A549 treated with DMSO at 1 μM for 4 hours (cell line): ENCODE measurements around the gene PREP. TPM values are rescaled to one million over a fixed set of nuclear protein-coding genes. Genes with fewer than 3 reads are reported as not detected.

ENCODE experiments used
- total RNA-seq: library from RNA; stranded (reverse); fragments of 200-300 nt; extraction: Qiagen RNA extraction; gene quantifications from 5 replicates; pipeline ENCODE4 v1.2.3, GENCODE V29; 2022; ENCODE audit warnings: low read depth

The PREP gene
- total RNA-seq: 34.1 to 39.3 TPM (median 37.7 TPM) in 5 replicates

DNA sequence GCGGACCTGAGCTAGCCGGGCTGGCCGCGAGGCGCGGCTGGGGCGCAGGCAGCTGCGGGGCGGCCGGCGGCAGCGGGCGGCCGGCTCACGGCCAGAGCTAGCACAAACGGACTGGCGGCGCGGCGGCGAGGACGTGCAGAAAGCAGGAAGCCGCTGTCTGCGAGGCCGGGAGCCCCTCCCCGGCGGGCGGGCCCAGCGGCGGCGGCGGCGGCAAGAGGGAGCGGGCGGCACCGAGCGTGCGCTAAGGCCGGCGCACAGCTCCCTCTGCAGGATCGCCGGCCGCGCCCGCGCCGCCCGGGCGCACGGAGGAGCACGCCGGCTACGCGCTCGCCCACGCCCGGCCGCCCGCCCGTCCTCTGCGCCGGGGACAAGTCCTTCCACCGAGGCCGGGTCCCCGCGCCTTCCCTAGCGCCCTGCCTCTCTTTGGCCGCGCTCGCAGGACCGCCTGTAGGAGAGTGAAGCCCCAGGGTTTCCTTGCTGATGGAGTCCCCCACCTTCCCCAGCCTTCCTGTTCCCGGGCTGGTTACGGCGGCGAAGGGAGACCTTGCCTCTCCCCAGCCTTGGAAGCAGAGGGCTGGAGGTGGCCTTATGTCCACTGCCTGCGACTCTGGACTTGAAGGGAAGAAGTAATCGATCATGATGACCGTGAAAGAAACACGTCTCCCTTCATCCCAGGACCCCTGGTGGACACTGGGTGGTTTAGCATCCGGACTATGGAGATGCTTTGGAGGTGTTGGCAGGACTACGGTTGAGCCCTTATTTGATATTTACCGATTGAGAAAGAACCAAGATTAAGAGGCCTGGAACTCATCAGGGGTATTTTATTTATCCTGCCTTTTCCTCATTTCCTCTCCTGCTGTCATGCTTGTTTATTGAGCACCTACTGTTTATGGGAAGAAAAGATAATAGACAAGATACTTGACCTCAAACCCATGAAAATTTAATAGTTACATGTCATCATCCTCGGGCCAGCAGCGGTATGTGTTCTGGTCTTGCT lies at the start of gene PREP:
Gene PREP, minus strand, starts transcription at position 144 of the 997 bp plus-strand sequence. CDS start 191 bp downstream, outside the sequence.

Other genes starting within 250 kb of the PREP start
- 27.8 to 31.2 TPM (median 30.3 TPM) in 5 replicates for gene POPDC3, start 223.1 kb downstream of the PREP start, total RNA-seq